Endothelial cell of umbilical vein (primary cell): ENCODE results near the gene E2F4. TPM values are rescaled to one million over a fixed set of nuclear protein-coding genes. Genes with fewer than 3 reads are reported as not detected.

Experiments used
- BruUV-seq: library from RNA; stranded (reverse); fragments of 400-500 nt; replicated peaks from 2 replicates; lab custom pipeline; 2021; lab: Mats Ljungman, UMichigan
- CTCF ChIA-PET: fragments of 300-600, 350-600 bp; sonication (Branson Sonifier 250); formaldehyde crosslinking; loops from one replicate; lab custom pipeline; 2021; ENCODE audit warnings: antibody characterized with exemption, inconsistent platforms; lab: Charles Lee
- POLR2A ChIA-PET: fragments of 300-600, 350-600 bp; sonication (Branson Sonifier 250); formaldehyde crosslinking; loops from one replicate; lab custom pipeline; 2021; ENCODE audit warnings: antibody characterized with exemption, inconsistent platforms; lab: Charles Lee
- DNase-seq: peaks from one replicate; pipeline ENCODE4 v3.0.0-alpha.2; 2011; ENCODE audit warnings: low read depth, low spot score
- FAIRE-seq: peaks from 2 replicates; lab custom pipeline; 2011; peaks lifted over from hg19 to GRCh38; lab: Jason Lieb, UNC
- H2AFZ ChIP-seq: 2 replicates; pipeline ENCODE4 v1.6.0; 2012; ENCODE audit warnings: low read depth, low read length, control low read depth, inconsistent platforms
- H3K27ac ChIP-seq: 2 replicates; pipeline ENCODE4 v1.5.1; 2011; ENCODE audit warnings: low read depth, mild to moderate bottlenecking, control low read depth, low read length, moderate library complexity; ENCODE audit not compliant: insufficient read depth
- H3K27me3 ChIP-seq, 2 experiments: 2 replicates each; pipeline versions ENCODE4 v1.6.0 to v1.6.1; 2011; ENCODE audit warnings: low read length in 2 of 2, mixed read lengths in 1 of 2; ENCODE audit not compliant: control insufficient read depth in 2 of 2, insufficient read depth in 2 of 2
- H3K36me3 ChIP-seq, 2 experiments: 2 replicates in 1 of 2; 3 replicates in 1 of 2; pipeline ENCODE4 v1.5.1; 2011; ENCODE audit warnings: low read length in 2 of 2, mild to moderate bottlenecking in 1 of 2, moderate library complexity in 1 of 2; ENCODE audit not compliant: control insufficient read depth in 2 of 2, insufficient read depth in 2 of 2; ENCODE audit errors: extremely low read depth in 1 of 2
- H3K4me1 ChIP-seq: 3 replicates; pipeline ENCODE4 v1.5.1; 2011; ENCODE audit warnings: mild to moderate bottlenecking, low read length; ENCODE audit not compliant: control insufficient read depth, insufficient read depth; ENCODE audit errors: extremely low read depth
- H3K4me2 ChIP-seq: 2 replicates; pipeline ENCODE4 v1.6.1; 2011; ENCODE audit warnings: low read length, control low read depth, mixed read lengths; ENCODE audit not compliant: insufficient read depth
- H3K4me3 ChIP-seq, 3 experiments: fragments of 200-600 bp in 1 of 3; sonication (generic), shearing (Covaris generic) in 1 of 3; replicated peaks in 1 of 3; 2 replicates each; pipeline ENCODE4 v1.5.1; 2011 to 2016; ENCODE audit warnings: control low read depth in 3 of 3, low read length in 3 of 3, mild to moderate bottlenecking in 2 of 3, inconsistent platforms in 1 of 3, low read depth in 1 of 3, moderate library complexity in 1 of 3; ENCODE audit not compliant: insufficient read depth in 1 of 3
- H3K79me2 ChIP-seq: 2 replicates; pipeline ENCODE4 v1.6.0; 2012; ENCODE audit warnings: low read length, inconsistent platforms; ENCODE audit not compliant: control insufficient read depth, insufficient read depth
- H3K9ac ChIP-seq: replicated peaks from 2 replicates; pipeline ENCODE3; 2011; ENCODE audit warnings: low read length, control low read depth; ENCODE audit not compliant: insufficient read depth; ENCODE audit errors: extremely low read depth
- H3K9me1 ChIP-seq: replicated peaks from 3 replicates; pipeline ENCODE4 v1.6.0; 2011; ENCODE audit warnings: mild to moderate bottlenecking, low read length; ENCODE audit not compliant: control insufficient read depth, insufficient read depth; ENCODE audit errors: extremely low read depth
- H3K9me3 ChIP-seq: replicated peaks from 2 replicates; pipeline ENCODE4 v1.5.1; 2012; ENCODE audit warnings: low read length, inconsistent platforms; ENCODE audit not compliant: control insufficient read depth, insufficient read depth
- H4K20me1 ChIP-seq: replicated peaks from 2 replicates; pipeline ENCODE3; 2011; ENCODE audit warnings: mild to moderate bottlenecking, low read length; ENCODE audit not compliant: control insufficient read depth, insufficient read depth; ENCODE audit errors: extremely low read depth
- CTCF ChIP-seq, 2 donors: IDR thresholded peaks; 1 replicate in 1 of 2; 2 replicates in 1 of 2; pipeline ENCODE4 v1.5.1; 2011; ENCODE audit warnings: low read length in 2 of 2, mild to moderate bottlenecking in 2 of 2, moderate library complexity in 2 of 2, control low read depth in 1 of 2, inconsistent platforms in 1 of 2, low read depth in 1 of 2; ENCODE audit not compliant: insufficient read depth in 1 of 2; ENCODE audit errors: extremely low read depth in 1 of 2
- EZH2 ChIP-seq: IDR thresholded peaks from 2 replicates; pipeline ENCODE4 v1.6.1; 2012; ENCODE audit warnings: borderline replicate concordance, low read depth, mild to moderate bottlenecking, moderate library complexity, low read length, inconsistent platforms; ENCODE audit not compliant: severe bottlenecking
- FOS ChIP-seq: IDR thresholded peaks from 2 replicates; pipeline ENCODE4 v1.6.1; 2011; ENCODE audit warnings: mild to moderate bottlenecking, low read length, moderate library complexity, borderline replicate concordance; ENCODE audit not compliant: insufficient read depth
- GATA2 ChIP-seq: IDR thresholded peaks from 2 replicates; pipeline ENCODE4 v1.7.0; 2011; ENCODE audit warnings: low read depth, mild to moderate bottlenecking, moderate library complexity, mixed read lengths, low read length; ENCODE audit not compliant: insufficient read length, insufficient read depth
- JUN ChIP-seq: IDR thresholded peaks from 2 replicates; pipeline ENCODE4 v1.6.1; 2011; ENCODE audit warnings: borderline replicate concordance, low read depth; ENCODE audit not compliant: insufficient read length, insufficient read depth
- MAX ChIP-seq: IDR thresholded peaks from 2 replicates; pipeline ENCODE4 v1.6.1; 2011; ENCODE audit not compliant: insufficient read depth, insufficient read length
- MYC ChIP-seq: IDR thresholded peaks from one replicate; pipeline ENCODE4 v1.6.1; 2011; ENCODE audit warnings: mild to moderate bottlenecking, low read depth, low read length
- POLR2A ChIP-seq: IDR thresholded peaks from 2 replicates; pipeline ENCODE4 v1.6.1; 2012; ENCODE audit warnings: low read depth, mild to moderate bottlenecking, control low read depth, low read length
- POLR2AphosphoS5 ChIP-seq: IDR thresholded peaks from 2 replicates; pipeline ENCODE4 v1.6.1; 2012; ENCODE audit warnings: low read depth, mild to moderate bottlenecking, control low read depth, low read length, moderate library complexity; ENCODE audit not compliant: insufficient read depth
- dilution Hi-C: fragments of 300-500 bp; cut with MboI; formaldehyde crosslinking; loops from one replicate; pipeline ENCODE4 v1.15.0; 2019; ENCODE audit warnings: low sequenced_read_pairs; ENCODE audit not compliant: extremely low pct_ligation_motif_present
- intact Hi-C: fragments of 100-400 bp; cut with micrococcal nuclease; formaldehyde crosslinking; loops from one replicate; pipeline ENCODE4 v1.10.0; 2022
- polyA plus RNA-seq, 4 experiments: library from polyadenylated mRNA; depleted of rRNA in 3 of 4; stranded (reverse) in 3 of 4; unstranded in 1 of 4; fragments of >200 nt; gene quantifications; 2 replicates each; pipeline versions ENCODE4 v1.2.1 to v1.2.3, GENCODE V29; 2011 to 2012; ENCODE audit warnings: missing spikeins in 1 of 4
- total RNA-seq: library from RNA; stranded (reverse); gene quantifications from 2 replicates; pipeline ENCODE4 v1.2.3, GENCODE V29; 2021

The E2F4 gene
- total and polyA plus RNA-seq, 2 donors (not counting 3 experiments of a cell fraction or from before 2014, with no cell fraction given): 112 to 168 TPM

GRCh38 chr16:67188798-67189197 is 3.2 kb upstream of the E2F4 start:
- no TSS peak for BruUV-seq
- FAIRE-seq: no peak
- no peaks in the 10 kb centered on the region for H3K9me3 ChIP-seq
- H3K27me3 ChIP-seq: no peaks in the 10 kb centered on the region
- POLR2A ChIA-PET: no interaction called here
- no peak overlapping the region for H2AFZ ChIP-seq
- H3K9me1 ChIP-seq: no peaks in the 10 kb centered on the region
- H3K27ac ChIP-seq: no peak overlapping the region
- TF ChIP-seq CTCF (IDR thresholded peaks at IDR 0.05; ENCODE audit: extremely low read depth in 1 of 2, insufficient read depth in 1 of 2, low read depth in 1 of 2, low read length in 2 of 2) (no peak), GATA2 (no peak), MYC (no peak), MAX (no peak), FOS (no peak), POLR2AphosphoS5 (no peak), EZH2 (no peak), POLR2A (no peak), JUN (no peak)
- no peaks in the 10 kb centered on the region for H4K20me1 ChIP-seq
- peaks cover 40% of the 10 kb centered on the region for H3K4me1 ChIP-seq
- CTCF ChIA-PET: interaction anchor here (1.4 to 3.5 kb wide), 3 partner anchors 10 to 171 kb away, joined by 3 to 15 read pairs (median 11); partner anchors contain the start of gene ELMO3
- DNase-seq: no peak
- H3K9ac ChIP-seq: no peak overlapping the region
- H3K79me2 ChIP-seq: peaks cover 17% of the 10 kb centered on the region
- H3K36me3 ChIP-seq: no peaks in the 10 kb centered on the region
- H3K4me2 ChIP-seq: no peak overlapping the region
- dilution Hi-C loops (no loop called here), intact Hi-C loops (no loop called here)
- no peak overlapping the region for H3K4me3 ChIP-seq
